ENCODE results near the gene CHM.
"Not testable (repeated sequence)": the region's sequence is repeated elsewhere in the genome, so short reads cannot be mapped to it uniquely, and the experiment has no call there.

Gene CHM, protein sequence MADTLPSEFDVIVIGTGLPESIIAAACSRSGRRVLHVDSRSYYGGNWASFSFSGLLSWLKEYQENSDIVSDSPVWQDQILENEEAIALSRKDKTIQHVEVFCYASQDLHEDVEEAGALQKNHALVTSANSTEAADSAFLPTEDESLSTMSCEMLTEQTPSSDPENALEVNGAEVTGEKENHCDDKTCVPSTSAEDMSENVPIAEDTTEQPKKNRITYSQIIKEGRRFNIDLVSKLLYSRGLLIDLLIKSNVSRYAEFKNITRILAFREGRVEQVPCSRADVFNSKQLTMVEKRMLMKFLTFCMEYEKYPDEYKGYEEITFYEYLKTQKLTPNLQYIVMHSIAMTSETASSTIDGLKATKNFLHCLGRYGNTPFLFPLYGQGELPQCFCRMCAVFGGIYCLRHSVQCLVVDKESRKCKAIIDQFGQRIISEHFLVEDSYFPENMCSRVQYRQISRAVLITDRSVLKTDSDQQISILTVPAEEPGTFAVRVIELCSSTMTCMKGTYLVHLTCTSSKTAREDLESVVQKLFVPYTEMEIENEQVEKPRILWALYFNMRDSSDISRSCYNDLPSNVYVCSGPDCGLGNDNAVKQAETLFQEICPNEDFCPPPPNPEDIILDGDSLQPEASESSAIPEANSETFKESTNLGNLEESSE

GRCh38 chrX:86047174-86047935 is at the start of gene CHM:
Gene CHM (minus strand): TSS chrX:86047558. CDS start chrX:86047532, 26 bp downstream.
- peak; percentile 40 to 53 for DNase-seq

DNA sequence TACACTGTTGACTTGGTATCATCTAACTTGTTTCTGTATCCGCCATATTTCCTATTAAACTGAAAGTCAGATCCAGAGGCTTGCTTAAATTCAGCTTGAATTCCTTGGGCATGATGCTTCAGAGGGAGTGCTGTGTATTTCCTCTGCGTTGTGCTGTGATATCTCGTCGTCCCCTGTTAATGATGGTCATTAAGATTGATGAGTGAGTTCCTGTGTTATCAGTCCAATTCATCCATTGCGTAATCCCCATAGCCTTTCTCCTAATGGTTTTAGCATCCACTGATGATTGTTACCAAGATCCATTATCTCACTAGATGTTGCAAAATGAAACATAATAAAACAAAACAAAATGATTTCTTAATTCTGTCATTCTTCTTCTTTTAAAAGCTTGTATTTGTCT is 31.3 kb upstream of the CHM start:
- no peak for DNase-seq

DNA sequence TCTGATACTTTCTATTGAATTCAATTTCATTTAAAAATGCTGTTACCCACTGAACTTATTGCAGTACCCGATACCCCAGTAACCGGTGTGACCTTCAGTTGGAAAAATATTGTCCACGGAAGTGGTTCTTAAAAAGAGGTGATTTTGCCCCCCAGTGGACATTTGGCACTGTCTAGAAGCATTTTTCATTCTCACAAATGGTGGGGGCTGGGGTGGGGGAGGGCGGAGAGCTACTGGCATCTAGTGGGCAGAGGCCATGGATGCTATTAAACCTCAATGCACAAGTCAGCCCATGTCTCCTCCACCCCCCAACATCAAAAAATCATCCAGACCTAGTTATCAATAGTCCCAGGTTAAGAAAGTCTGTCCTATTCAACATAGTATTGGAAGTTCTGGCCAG is 19.6 kb upstream of the CHM start:
- DNase-seq, result no peak

DNA sequence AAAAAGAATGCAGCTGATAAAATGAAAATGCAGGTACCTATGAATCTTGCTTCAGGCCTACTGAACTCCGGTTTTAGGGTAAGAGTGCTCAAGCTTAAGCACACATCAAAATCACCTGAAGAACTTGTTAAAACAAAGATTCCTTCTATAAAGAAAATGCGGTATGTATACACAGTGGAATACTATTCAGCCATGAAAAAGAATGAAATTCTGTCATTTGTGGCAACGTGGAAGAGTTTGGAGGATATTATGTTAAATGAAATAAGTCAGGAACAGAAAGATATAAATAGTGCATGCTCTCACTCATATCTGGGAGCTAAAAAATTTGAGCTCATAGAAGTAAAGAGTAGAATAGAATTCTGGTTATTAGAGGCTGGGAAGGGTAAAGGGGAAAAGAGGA is 14.0 kb upstream of the CHM start:
- no peak for DNase-seq

DNA sequence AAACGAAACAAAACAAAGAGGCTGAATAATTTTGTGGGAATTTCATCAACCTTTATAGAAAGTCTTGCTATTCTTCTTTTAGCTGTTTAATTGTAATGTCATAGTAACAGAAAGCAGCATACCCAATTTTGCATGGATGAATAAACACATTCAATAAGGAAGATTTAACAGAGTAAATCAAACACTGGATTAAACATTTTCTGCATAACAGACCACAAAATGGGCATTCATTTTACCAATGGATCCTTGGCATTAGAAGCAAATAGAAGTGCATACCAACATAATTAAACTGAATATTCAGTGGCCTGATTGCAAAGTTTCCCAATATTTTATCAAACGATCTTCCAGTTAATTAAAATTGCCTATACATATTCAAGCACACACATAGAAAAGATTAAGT is 4.4 kb upstream of the CHM start:
- no peak for DNase-seq

DNA sequence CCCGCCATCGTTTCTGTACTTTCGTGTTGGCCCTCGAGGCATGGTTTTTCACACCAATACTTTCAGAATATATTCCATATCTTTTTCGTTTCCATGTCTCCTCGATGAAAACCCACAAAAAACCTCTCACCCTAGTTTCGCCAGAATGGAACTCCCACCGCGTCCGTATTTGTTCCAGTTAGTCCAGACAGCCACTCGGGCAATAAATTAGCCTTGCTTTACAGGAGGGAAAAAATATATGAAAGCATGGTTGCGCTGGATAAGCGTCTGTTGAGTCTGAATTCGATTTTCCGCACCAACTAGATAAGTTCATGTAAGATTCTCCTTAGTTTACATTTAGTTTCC is 550 bp upstream of the CHM start:
- no peak for DNase-seq

GRCh38 chrX:86044216-86044615 is 3.1 kb downstream of the CHM start:
- DNase-seq, result no peak

GRCh38 chrX:86039625-86040568 is 7.5 kb downstream of the CHM start:
- DNase-seq, result no peak

GRCh38 chrX:86033385-86033784 is 14.0 kb downstream of the CHM start:
- DNase-seq, result no peak

- DNase-seq, result no peak
Observed at GRCh38 chrX:86028681-86029080, 18.7 kb downstream of the CHM start.

GRCh38 chrX:86023811-86024210 is 23.5 kb downstream of the CHM start:
- no peak for DNase-seq

DNA sequence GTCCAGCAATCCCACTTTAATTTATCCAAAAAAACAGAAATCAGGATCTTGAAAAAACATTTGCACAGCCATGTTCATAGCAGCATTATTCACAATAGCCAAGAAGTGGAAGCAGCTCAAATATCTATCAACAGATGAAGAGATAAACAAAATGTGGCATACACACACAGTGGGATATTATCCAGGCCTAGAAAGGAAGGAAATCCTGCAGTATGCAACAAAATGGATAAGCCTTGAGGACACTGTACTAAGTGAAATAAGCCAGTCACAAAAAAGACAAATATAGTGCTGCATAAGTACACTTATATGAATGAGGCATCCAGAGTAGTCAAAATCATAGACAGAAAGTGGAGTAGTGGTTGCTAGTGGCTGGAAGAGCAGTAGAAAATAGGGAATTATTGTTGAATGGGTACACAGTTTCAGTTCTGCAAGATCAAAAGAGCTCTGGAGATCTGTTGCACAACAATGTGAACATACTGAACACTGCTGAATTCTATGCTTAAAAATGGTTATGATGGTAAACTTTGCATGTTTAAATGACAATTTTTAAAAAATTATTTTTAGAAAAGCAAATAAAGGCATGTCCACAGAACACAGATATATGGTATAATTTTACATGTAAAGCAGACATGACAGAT is 25.6 kb downstream of the CHM start:
- no peak for DNase-seq

- no peak for DNase-seq
Observed at GRCh38 chrX:86016139-86016538, 31.2 kb downstream of the CHM start.

DNA sequence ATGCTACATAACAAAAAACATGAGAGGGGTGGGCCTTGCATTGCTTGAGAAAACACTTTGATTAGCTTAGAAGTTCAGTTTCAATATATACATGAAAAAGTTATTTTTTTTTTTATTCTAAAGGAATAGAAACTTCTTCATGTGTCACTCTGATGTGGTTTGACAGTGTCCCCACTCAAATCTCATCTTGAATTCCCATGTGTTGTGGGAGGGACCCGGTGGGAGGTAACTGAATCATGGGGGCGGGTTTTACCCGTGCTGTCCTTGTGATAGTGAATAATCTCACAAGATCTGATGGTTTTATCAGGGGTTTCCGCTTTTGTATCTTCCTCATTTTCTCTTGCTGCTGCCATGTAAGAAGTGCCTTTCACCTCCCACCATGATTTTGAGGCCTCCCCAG is 32.4 kb downstream of the CHM start:
- DNase-seq, result peak in 1 of 2 donors; percentile 19

GRCh38 chrX:86014421-86014820 is 32.9 kb downstream of the CHM start:
- no peak for DNase-seq

DNA sequence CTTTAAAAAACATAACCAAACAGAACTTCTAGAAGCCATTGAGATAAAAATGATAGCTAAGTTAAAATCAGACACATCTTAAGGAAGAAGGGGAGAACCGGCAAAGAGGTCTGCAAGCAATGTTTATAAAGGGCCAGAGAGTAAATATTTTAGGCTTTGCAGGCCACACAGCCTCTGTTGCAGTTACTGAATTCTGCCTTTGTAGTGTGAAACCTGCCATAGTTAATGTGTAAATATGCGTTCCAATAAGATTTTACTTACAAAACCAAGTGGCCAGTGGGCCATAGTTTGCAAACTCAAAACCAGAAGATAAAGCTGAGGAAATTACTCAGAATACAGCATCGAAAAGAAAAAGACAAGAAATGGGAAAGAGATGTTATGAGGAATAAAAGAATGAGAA is 33.6 kb downstream of the CHM start:
- DNase-seq, result no peak

DNA sequence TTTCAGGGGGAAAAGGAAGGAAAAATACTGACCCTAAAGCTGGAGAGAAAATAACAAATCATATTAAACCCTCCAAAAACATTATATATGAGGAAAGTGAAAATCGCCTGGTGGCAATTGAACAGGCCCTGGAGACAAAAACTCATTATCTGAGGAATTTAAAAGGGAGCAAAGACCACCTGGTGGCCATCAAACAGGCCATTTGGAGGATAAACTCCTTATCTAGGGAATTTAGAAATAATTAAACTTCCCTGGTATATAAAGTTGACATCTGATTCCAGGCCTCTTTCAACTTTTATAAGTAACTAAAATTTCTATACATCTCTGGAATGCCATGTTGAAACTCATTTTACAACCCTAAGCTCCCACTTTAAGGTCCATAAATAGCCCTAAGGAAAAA is 35.2 kb downstream of the CHM start:
- no peak for DNase-seq

DNA sequence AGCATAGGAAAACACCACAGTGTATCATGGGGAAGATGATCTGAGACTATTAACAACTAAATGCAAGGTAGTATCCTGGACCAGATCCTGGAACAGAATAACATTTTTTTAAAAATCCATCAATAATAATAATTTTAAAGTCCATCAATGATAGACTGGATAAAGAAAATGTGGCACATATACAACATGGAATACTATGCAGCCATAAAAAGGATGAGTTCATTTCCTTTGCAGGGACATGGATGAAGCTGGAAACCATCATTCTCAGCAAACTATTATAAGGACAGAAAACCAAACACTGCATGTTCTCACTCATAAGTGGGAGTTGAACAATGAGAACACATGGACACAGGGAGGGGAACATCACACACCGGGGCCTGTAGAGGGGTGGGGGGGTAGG is 37.6 kb downstream of the CHM start:
- DNase-seq, result not testable (repeated sequence)

DNA sequence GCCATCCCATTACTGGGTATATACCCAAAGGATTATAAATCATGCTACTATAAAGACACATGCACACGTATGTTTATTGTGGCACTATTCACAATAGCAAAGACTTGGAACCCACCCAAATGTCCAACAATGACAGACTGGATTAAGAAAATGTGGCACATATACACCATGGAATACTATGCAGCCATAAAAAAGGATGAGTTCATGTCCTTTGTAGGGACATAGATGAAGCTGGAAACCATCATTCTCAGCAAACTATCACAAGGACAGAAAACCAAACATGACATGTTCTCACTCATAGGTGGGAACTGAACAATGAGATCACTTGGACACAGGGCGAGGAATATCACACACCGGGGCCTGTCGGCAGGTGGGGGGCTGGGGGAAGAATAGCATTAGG is 39.5 kb downstream of the CHM start:
- not testable (repeated sequence) for DNase-seq

DNA sequence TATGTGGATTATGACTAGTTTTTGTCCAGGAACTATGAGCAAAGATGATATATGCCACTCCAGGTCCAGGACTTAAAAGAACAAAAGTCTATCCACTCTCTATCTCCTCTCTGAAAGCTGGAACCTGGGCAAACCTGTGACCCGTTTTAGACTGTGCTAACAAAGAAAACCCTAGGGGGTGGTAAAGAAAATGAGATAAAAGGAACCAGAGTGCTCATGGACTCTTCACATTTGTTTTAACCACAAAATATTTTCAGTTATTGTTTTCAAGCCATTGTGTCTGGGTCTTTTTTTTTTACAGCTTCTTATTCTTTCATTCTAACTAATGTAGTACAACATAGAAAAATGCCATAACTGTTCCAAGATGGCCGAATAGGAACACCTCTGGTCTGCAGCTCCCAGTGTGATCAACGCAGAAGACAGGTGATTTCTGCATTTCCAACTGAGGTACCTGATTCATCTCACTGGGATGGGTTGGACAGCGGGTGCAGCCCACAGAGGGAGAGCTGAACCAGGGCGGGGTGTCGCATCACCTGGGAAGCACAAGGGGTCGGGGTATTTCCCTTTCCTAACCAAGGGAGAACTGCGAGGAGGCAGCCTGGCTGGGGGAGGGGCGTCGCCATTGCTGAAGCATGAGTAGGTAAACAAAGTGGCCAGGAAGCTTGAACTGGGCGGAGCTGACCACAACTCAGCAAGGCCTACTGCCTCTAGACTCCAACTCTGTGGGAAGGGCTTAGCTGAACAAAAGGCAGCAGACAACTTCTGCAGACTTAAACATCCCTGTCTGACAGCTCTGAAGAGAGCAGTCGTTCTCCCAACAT is 45.1 kb downstream of the CHM start:
- no peak for DNase-seq

DNA sequence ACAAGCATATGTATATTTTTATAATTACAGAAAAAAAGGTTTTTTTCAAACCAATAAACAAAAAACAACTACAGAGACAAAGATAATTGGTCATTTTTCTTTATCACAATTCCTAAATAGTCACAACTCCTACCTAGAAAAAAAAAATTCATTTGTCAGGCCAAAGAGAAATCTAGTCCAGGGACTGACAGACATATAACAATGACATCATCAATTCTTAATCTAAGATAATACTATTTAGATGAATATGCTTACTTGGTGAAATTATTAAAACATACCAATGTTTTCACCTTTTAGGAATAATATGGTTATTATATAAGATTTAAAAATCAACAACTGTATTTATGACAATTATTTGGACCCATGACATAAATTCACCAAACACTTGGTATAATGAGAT is 48.4 kb downstream of the CHM start:
- DNase-seq, result no peak

Measured in stimulated activated CD4-positive, alpha-beta T cell treated with anti-CD3 and anti-CD28 coated beads, Interleukin-2, amount 100 ng/mL, for 24 hours (primary cell).